Stimulated activated CD8-positive, alpha-beta memory T cell treated with anti-CD3 and anti-CD28 coated beads, Interleukin-12 subunit alpha, Interleukin-12 subunit beta, amount 100 ng/mL, for 4 hours (primary cell): ENCODE measurements around the gene GLRX.
"Not testable (repeated sequence)": the region's sequence is repeated elsewhere in the genome, so short reads cannot be mapped to it uniquely, and the experiment has no call there.

Experiments used
- DNase-seq: peaks from one replicate; pipeline ENCODE4 v3.0.0-alpha.2; 2020; ENCODE audit warnings: low read depth

The GLRX gene

DNA sequence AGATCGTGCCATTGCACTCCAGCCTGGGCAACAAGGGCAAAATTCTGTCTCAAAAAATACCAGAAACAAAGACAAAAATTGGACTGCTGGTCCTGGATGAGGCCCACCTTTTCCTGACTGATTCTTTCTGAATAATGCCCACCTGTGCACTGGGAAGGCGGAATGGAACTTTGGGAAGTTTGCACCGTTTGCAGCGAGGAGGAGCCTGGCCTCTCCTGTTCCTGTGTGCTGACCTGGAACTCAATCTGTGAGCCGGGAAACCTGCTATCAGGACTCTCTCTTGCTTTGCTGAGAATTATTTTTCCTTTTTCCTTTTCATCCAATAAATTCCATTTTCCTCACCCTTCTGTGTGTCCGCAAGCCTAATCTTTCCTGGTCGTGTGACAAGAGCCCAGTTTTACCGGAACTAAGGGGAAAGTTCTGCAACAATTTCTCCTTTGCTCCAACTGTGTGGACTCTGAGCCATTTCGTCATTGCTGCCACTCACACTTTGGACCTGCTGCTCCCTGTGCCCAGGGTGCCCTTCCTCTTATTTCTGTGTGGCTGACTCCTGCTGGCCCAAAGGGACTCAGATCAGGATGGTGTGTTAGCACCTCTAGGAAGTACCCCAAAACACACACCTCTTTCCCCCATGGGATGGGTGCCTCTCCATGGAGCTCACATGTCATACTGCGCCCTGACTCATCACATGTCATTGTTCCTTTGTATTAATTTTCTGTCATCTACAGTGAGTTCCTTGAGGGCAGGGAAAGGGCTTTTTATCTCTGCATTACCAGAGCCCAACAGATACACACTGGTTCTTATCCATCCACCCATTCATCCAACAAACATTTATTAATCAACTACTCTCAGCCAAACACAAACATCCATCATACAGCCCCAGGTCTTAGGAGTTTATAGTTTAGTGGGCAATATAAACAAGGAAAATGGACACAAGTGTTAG is 4.7 kb upstream of the GLRX start:
- DNase-seq, result no peak

DNA sequence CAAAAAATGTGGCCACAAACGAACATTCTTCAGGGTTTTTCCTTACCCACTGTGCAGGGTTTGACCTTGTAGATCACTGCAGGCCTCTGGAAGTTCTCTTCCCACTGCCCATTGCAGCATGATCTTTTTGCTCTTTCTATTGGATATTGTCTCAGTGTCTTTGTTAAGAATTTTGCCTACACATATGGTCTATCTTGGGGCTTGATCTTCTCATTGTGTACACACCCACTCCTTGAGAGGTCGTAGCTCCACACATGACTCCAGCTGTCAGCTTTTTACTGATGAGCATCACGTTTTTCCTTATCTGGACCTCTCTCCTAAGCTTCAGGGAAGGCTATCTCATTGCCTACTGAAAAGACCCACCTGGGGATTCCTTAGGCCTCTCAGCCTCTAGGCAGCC is 3.0 kb upstream of the GLRX start:
- DNase-seq, result no peak

DNA sequence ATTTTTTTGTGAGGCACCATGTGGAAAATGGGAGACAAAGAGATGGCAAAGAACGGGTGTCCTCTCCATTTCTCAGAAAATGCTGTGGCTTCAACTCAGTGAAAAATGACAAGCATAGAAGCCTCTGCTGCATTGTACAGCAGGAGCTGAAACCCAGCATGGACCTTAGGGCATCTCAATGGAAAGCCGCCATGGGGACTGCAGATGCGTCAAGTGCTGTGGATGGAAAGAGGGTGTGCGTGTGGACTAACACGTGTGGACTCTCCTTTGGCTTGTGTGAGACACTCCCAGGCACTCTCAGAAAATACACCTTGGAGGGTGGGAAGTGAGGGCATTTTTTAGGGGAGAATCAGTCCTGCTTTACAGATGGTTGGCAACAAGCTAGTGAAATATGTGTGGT is 2.2 kb upstream of the GLRX start:
- no peak for DNase-seq

DNA sequence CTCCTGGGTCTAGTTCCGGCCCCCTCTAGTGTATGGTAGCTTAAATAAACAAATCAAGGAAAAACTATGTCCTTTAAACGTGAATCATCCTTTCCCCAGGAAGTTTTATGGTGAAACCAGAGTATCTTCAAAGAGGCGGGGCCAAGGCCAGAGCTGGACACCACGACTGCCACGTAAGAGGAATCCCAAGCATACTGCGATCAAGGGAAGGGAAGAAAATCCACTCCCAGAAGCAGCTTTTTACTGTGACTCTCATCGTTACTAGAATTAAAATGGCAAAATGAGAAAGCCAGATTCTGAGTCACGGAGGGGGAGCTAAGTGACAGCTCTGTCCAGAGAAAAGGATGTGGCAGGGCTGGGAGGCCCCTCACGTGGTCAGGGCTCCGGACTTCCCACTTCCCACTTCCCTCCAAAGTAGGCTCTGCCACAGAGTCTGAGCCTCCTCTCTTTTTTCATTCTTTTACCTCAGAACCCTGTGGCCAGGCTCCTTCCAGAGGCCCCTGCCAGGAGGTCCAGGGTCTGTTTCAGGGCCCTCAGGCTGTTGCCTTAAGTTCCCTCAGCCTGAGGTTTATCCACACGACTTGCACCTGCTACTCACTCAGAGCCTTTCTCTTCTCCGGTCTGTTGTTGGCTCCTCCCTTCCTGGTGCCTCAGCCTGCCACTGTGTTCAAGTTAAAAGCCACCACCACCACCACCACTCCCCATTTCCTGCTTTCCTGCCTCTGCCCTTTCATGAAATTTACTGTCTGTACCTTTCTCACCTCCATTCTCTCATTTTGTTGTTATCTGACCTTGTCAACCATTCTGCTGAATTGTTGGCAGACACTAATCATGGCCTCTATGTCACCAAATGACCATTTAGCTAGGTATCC is 1.4 kb upstream of the GLRX start:
- DNase-seq, result no peak

DNA sequence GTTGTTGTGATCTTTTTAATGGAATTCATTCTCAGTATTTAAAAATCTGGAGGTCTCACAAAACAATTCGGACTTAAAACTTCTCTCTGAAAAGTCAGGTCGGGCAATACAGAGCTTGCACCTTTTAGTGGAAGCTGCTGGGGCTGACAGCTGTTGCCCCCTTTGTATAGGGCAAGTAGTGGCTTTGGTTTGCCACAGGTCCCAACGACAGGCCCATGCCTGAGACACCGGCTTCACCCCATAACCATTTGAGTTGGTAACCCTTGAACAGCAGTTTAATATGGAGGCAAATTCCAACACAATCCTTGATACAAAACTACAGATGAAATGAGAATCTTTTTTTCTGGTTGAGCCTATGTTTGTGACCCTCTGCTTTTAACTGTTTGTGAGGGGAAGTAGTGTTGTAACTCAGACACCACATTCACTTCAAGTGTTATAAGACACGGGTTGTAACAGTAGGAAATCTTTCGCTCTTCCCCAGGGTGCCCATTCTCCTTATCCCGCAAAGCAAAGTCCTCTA is 752 bp upstream of the GLRX start:
- DNase-seq, result no peak

DNA sequence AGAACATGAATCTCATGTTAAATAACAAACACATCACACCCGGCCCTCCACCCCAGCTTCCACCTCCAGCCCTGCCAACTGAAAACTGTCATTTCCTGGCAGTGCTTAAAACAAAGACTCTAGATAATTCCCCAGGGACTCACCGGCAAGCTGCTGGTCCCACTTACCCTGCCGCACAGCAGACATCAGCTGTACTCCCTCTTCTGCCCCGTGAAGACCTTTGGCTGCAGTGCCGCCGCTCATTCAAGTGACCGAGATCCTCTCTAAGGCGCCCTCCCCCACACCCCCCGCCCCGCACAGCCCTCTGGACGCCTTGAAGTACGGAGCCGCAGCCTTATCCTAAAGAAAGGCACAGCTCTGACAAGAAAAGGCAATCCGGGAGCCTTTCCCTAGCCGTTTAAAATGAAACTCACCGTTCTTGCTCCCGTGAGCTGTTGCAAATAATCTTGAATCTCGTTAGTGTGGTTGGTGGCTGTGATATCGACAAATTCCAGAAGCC is 434 bp downstream of the GLRX start:
- no peak for DNase-seq

DNA sequence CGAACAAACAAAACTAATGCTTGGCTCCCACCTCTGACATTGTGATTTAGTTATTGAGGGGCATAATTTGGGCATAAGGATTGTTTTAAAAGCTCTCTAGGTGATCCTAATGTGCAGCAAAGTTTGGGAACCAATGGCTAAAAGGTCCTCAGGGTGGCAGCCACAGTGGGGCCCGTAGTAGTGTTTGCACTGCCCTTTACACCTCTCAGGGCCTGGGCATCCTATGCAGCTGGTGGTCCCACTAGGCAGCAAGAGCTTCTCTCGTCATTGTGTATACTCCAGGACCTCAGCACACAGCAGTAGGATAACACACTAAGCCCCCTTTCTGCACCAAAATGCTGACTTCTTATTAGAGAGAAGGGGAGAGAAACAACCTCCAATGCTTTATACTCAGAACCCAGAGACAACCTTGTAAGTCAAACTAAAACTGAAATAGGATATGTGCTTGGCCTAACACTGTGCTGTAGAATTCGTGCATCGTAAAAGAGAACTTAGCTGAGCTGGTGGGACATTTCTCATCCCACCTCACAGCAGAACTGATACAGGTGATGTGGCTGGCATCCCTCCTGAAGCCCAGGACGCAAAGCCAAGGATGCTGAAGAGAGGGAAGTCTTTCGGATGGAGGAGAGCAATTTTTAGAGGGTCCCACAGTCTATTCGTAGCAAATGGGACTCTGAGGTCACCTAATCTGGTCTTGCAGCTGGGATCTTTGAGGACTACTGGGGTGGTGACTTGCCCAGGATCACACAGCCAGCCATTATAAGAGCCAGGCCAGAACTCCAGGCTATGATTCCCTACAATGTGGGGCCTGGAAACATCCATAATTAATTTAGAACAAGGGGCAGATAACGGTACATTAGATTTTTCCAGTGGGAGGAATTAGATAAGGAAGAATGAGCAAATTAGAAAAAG is 1.2 kb downstream of the GLRX start:
- no peak for DNase-seq

DNA sequence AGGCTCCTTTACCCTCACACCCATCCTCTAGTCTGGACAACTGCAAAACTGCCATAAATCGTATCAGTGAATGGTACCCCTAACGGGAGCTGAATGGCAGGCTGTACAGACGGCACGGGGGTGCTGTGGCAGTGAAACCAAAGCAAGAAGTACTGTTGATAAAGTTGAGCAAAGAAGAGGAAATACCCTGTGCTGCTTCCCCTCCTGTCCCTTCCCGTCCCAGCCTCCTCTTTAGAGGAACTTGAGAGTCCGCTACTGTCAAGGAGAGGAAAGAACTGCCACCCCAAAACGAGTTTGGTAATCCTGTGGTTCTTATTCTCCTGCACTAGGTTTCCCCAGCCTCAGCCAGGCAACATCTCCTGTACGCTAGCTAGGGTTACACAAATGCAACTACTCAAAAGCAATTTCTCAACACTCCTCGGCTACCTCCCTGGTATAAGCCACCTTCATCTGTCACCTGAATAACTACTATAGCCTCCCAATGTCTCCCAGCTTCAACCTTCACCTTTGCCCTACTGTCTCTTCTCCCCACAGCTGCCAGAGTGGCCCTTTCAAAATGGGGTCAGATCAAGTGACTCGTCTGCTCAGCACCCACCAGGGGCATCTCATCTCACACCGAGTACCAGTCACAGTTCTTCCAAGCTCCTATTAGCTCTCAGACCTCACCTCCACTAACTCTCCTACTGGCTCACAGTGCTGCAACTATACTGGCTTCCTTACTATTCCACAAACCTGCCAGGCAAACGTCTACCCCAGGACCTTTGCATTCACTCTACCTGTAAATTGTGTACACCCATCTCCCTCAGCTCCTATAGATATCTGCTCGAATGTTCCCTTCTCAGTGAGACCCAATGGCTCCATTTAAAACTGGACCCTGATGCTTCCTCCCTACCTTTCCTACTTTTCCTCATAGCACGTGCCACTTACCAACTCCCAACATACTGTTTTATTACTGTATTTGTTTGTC is 4.1 kb downstream of the GLRX start:
- DNase-seq, result no peak

DNA sequence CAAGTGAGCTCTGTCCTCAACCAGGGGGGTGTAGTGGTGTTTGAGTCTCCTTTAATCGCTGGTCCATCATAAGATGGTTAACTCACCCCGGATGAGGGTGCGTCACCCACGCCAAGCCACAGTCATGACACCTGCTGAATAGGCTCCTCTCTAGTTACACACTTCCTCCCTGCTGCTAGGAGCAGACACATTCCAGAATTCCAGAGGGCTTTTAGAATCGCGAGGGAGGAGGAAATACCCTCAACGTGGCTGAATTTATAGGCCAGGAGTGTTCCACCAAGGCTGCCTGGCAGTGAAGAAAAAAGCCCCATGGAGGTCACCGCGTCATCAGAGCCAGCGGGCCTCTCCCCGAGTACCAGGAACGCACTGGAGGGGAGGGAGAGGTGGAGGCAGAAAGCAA is 5.1 kb downstream of the GLRX start:
- no peak for DNase-seq

DNA sequence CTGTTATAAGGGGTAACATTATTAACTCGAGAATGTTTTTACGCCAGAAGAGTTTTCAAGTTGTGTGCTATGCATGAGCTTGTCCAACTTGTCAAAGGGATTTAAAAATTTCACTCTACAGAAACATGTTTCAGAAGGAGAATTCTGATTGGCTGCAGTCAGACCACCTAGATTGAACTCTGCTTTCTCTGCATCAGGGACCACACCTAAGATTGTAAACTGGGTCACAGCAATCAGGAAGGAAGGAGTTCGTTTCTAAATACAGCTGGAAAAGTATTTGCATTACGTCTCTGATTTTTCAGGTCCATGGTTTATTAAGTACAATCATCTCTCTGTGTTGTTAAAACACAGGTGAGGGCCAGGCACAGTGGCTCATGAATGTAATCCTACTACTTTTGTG is 5.8 kb downstream of the GLRX start:
- DNase-seq, result no peak

DNA sequence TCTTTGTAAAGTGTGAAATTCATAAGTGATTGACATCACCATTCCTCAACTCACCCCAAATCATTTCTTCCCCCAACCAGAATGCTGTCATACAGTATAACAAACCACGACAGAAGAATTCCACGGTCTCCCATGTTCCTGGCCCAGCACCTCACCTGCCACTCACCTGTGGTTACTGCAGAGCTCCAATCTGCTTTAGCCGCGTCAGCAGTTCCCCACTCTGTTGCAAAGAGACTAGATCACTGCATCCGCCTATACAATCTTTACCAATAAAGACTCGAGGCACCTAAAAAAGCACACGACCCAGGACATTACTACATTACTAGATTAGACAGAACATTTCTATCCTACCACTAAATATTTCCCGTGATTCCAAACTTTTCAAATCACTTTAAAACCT is 6.2 kb downstream of the GLRX start:
- DNase-seq, result no peak

DNA sequence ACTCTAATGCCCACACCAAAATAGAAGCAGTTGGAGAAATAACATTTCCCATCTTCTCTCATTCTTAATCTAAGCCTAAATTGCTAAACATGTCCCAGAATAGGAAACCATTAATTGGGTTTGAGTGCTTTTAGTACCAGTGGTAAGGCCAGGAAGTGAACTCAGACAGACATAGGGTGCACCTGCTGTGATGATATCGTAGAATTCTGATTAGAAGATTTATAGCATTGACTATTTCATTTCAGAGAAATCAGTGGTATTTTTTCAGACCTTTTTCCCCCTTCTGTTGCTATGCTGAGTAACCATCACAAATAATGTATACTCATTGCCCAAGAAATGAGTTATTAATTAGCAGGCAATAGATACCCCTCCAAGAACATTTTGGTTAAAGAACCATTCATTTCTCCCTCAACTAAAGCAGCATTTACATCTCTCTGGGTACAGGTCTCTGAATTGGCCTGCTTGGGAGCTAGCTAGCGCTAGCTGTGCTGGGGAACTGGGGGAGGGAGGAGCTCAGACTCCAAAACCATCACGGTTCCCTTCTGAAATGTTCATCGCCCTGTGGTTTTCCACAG is 7.3 kb downstream of the GLRX start:
- DNase-seq, result no peak

DNA sequence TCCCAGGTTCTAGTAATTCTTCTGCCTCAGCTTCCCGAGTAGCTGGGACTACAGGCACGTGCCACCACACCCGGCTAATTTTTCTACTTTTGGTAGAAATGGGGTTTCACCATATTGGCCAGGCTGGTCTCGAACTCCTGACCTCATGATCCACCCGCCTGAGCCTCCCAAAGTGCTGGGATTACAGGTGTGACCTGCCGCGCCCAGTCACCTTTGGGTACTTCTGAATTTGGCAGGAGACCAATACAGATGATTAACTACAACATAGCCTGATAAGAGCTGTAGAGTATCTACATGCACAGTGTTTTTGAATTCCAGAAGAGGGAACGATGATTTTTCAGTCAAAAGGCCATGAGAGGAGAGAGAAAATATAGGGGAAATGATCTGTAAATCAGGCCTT is 9.5 kb downstream of the GLRX start:
- not testable (repeated sequence) for DNase-seq

DNA sequence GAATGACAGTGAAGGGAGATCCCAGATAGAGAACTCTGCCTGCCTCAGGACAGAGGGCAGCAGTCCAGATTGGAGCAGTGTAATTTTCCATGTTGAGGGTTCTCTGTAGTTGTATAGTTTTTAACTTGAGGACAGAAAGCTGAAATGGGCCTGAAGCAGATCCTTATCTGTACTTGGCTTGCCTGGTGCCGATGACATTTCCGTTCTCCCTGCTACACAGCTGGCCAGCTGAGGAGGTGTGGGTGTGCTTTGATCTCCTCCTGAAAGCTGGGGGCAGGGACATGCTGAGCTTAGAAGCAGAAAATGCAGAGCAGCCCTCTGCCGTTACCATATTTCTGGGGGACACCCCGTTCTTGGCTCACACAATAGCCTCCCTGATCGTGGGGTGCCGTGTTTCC is 10.5 kb downstream of the GLRX start:
- no peak for DNase-seq

DNA sequence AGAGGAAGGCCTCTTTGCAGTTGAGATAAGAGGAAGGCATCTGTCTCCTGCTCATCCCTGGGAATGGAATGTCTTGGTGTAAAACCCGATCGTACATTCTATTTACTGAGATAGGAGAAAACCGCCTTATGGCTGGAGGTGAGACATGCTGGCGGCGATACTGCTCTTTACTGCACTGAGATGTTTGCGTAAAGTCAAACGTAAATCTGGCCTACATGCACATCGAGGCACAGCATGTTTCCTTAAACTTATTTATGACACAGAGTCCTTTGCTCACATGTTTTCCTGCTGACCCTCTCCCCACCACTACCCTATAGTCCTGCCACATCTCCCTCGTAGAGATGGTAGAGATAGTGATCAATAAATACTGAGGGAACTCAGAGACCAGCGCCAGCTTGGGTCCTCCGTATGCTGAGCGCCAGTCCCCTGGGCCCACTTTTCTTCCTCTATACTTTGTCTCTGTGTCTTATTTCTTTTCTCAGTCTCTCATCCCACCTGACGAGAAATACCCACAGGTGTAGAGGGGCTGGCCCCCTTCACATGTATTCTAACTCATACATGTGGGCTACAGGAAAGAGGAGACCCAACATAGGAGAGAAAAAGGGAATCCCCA is 11.0 kb downstream of the GLRX start:
- DNase-seq, result not testable (repeated sequence)

DNA sequence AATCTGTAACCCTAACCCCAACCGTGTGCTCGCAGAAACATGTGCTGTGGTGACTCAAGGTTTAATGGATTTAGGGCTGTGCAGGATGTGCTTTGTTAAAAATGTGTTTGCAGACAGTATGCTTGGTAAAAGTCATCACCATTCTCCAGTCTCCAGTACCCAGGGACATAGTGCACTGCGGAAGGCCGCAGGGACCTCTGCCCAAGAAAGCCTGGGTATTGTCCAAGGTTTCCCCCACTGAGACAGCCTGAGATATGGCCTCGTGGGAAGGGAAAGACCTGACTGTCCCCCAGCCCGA is 11.5 kb downstream of the GLRX start:
- not testable (repeated sequence) for DNase-seq

DNA sequence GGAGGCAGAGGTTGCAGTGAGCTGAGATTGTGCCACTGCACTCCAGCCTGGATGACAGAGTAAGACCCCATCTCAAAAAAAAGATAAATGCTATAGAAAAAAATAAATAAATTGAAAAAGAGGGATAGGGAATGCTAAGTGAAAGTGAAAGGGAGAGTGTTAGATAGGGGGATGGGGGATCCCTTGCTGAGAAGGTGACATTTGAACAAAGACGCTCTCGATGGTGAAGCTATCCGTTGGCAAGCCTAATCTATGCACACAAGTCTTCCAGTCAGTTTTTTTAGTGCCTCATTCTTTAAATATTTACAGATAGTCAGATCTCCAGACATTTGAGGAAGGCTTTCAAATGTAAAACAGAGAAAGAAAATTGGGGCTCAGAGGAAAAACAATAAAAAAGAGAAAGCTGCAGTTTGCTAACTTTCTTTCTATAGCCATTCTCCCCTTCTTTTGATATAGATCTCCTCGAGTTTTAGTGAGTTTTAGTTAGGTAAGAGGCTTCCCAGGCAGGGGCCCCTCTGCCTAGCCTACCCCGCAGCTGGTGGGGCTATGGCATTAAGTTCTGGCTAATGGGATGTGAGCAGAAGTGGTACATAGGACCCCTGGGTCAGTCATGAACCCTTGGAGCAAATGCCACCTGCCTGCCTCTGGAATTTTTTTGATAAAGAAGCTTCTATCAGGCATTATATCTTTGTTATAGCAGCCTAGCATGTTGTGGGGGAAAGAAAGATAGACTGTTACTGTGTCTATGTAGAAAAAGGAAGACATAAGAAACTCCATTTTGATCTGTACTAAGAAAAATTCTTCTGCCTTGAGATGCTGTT is 12.0 kb downstream of the GLRX start:
- DNase-seq, result no peak

DNA sequence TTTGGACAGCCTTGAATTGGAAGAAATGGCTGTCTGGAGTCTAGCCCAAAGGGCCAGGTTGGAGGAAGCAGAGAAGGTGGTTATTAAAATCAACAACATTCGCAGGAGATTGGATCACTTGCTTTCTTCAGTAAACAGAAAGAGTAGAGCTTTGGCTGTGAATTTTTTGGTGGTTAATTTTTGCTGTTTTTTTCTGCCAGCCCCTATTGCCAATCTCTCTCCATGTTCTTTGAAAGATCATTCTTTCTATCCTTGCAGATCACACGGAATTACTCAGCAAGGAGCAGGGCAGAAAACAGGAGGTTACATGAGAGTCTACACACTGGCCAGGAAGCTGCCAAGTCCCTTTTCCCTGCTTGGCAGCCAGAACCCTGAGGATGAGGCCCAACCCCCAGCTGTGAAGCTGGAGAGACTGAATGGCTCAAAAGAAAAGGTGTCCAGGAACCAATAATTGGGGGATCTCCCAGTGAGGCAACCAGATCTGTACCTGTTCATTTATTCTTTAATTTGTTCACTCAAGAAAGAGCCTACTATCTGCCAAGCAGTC is 13.0 kb downstream of the GLRX start:
- DNase-seq, result no peak
